ENCODE measurements around the gene ZFAND2B. TPM values are rescaled to one million over a fixed set of nuclear protein-coding genes. Genes with fewer than 3 reads are reported as not detected.

The ZFAND2B gene
- total RNA-seq, 1 experiment from 2014 or later = 31.4 TPM

DNA sequence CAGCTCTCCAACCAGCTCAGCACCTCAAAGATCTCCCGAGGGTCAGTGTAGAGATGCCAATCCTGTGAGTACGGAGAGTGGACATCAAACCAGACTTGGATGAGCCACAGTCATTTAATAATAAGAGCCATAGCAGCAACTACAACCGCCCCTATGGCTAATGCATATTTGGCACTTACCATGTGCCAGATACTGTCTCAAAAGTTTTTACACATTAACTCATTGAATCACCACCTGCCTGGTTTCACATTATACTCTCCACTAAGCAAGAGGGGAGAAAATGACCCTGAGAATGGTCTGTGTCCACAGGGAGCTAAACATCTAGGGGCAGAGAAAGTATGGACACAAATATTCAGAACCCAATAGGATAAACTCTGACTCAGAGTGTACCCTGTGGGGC, 32.4 kb upstream of the ZFAND2B start:
- CTCF ChIA-PET = no interaction called here
- Histone ChIP-seq H3K4me3 (replicated peaks in 1 of 2; ENCODE audit: low read depth in 1 of 2, low read length in 2 of 2) (no peak overlapping the region), H3K4me1 (ENCODE audit: control insufficient read depth in 1 of 2, insufficient read depth in 2 of 2, low read length in 2 of 2) (peaks cover 10 to 22% of the 10 kb centered on the region in 2 experiments), H3K27me3 (ENCODE audit: insufficient read depth, low read length) (no peaks in the 10 kb centered on the region), H3K9me2 (ENCODE audit: insufficient read depth) (no peaks in the 10 kb centered on the region), H3K9me3 (ENCODE audit: control insufficient read depth in 1 of 2, insufficient read depth in 1 of 2, low read depth in 1 of 2, low read length in 2 of 2) (no peaks in the 10 kb centered on the region), H3K27ac (ENCODE audit: low read depth, low read length) (no peak overlapping the region), H4K20me1 (ENCODE audit: insufficient read depth) (no peaks in the 10 kb centered on the region), H3K9ac (ENCODE audit: low read length) (no peak overlapping the region), H2AFZ (ENCODE audit: low read depth, low read length, poor library complexity, severe bottlenecking) (no peak overlapping the region), H3K4me2 (ENCODE audit: low read length) (no peak overlapping the region), H3K79me2 (ENCODE audit: insufficient read depth, low read length) (peaks cover 16% of the 10 kb centered on the region), H3K36me3 (ENCODE audit: control insufficient read depth in 1 of 2, insufficient read depth in 2 of 2, low read length in 2 of 2) (peaks cover 0 to 7% of the 10 kb centered on the region in 2 experiments; a peak in 2 of 4 replicates)
- intact Hi-C loops (cut with micrococcal nuclease) = loop anchor here (10.0 kb wide), 1 partner anchor 361 kb away; no protein-coding TSS in a partner anchor
- POLR2A ChIA-PET = no interaction called here
- ATAC-seq (no peak), DNase-seq (ENCODE audit: low read depth, low spot score) (no peak)
- RAD21 ChIA-PET (ENCODE audit: low non-redundant PET in 1 of 2, low total read pairs in 2 of 2, uncharacterized antibody in 2 of 2, unreplicated experiment in 2 of 2) = no interaction called here
- TF ChIP-seq, protein P1, sequence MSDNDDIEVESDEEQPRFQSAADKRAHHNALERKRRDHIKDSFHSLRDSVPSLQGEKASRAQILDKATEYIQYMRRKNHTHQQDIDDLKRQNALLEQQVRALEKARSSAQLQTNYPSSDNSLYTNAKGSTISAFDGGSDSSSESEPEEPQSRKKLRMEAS (IDR thresholded peaks at IDR 0.05) = no peak
- TF ChIP-seq, protein P2, sequence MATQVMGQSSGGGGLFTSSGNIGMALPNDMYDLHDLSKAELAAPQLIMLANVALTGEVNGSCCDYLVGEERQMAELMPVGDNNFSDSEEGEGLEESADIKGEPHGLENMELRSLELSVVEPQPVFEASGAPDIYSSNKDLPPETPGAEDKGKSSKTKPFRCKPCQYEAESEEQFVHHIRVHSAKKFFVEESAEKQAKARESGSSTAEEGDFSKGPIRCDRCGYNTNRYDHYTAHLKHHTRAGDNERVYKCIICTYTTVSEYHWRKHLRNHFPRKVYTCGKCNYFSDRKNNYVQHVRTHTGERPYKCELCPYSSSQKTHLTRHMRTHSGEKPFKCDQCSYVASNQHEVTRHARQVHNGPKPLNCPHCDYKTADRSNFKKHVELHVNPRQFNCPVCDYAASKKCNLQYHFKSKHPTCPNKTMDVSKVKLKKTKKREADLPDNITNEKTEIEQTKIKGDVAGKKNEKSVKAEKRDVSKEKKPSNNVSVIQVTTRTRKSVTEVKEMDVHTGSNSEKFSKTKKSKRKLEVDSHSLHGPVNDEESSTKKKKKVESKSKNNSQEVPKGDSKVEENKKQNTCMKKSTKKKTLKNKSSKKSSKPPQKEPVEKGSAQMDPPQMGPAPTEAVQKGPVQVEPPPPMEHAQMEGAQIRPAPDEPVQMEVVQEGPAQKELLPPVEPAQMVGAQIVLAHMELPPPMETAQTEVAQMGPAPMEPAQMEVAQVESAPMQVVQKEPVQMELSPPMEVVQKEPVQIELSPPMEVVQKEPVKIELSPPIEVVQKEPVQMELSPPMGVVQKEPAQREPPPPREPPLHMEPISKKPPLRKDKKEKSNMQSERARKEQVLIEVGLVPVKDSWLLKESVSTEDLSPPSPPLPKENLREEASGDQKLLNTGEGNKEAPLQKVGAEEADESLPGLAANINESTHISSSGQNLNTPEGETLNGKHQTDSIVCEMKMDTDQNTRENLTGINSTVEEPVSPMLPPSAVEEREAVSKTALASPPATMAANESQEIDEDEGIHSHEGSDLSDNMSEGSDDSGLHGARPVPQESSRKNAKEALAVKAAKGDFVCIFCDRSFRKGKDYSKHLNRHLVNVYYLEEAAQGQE (IDR thresholded peaks at IDR 0.05; ENCODE audit: low read depth) = no peak
- TF ChIP-seq SRF (IDR thresholded peaks at IDR 0.05; ENCODE audit: low read depth) (no peak), EGR1 (IDR thresholded peaks at IDR 0.05; ENCODE audit: low read depth) (no peak), SIN3A (IDR thresholded peaks at IDR 0.05; ENCODE audit: low read depth) (no peak), TCF7L2 (IDR thresholded peaks at IDR 0.05; ENCODE audit: borderline replicate concordance, extremely low read depth, insufficient read depth, insufficient read length) (no peak), ZFX (IDR thresholded peaks at IDR 0.05) (no peak)
- BruUV-seq (replicated peaks) = no TSS peak
